MM.1S (cell line): ENCODE results near the gene CLEC3A.

Experiments used
- DNase-seq: peaks from one replicate; pipeline ENCODE4 v3.0.0-alpha.2; 2015
- H2AFZ ChIP-seq: fragments of 300-600 bp; sonication (generic); 2 replicates; pipeline ENCODE4 v1.6.0; 2016; ENCODE audit warnings: antibody characterized with exemption, low read length
- H3F3A ChIP-seq: fragments of 300-600 bp; sonication (generic); 2 replicates; pipeline ENCODE4 v1.6.1; 2016; ENCODE audit warnings: mild to moderate bottlenecking, antibody characterized with exemption, low read length, moderate library complexity, mixed read lengths; ENCODE audit not compliant: insufficient read depth
- H3K27ac ChIP-seq: fragments of 300-600 bp; sonication (generic); 2 replicates; pipeline ENCODE4 v1.5.1; 2016; ENCODE audit warnings: mild to moderate bottlenecking, low read length
- H3K27me3 ChIP-seq: fragments of 300-600 bp; sonication (generic); replicated peaks from 2 replicates; pipeline ENCODE4 v1.6.0; 2016; ENCODE audit warnings: low read length; ENCODE audit not compliant: insufficient read depth
- H3K36me3 ChIP-seq: fragments of 300-600 bp; sonication (generic); replicated peaks from 2 replicates; pipeline ENCODE4 v1.6.1; 2016; ENCODE audit warnings: mild to moderate bottlenecking, low read length, mixed read lengths; ENCODE audit not compliant: insufficient read depth
- H3K4me1 ChIP-seq: fragments of 300-600 bp; sonication (generic); 2 replicates; pipeline ENCODE4 v1.6.1; 2016; ENCODE audit warnings: low read length, mixed read lengths
- H3K4me2 ChIP-seq: fragments of 300-600 bp; sonication (generic); 2 replicates; pipeline ENCODE4 v1.6.0; 2016; ENCODE audit warnings: low read depth, low read length
- H3K4me3 ChIP-seq: fragments of 300-600 bp; sonication (generic); 2 replicates; pipeline ENCODE4 v1.5.1; 2016; ENCODE audit warnings: low read length, mixed read lengths
- H3K79me2 ChIP-seq: fragments of 300-600 bp; sonication (generic); 2 replicates; pipeline ENCODE4 v1.6.1; 2016; ENCODE audit warnings: mixed run types, low read length, mixed read lengths
- H3K9ac ChIP-seq: fragments of 300-600 bp; sonication (generic); 2 replicates; pipeline ENCODE4 v1.6.1; 2016; ENCODE audit warnings: low read length, mixed read lengths
- H3K9me2 ChIP-seq: fragments of 300-600 bp; sonication (generic); replicated peaks from 2 replicates; pipeline ENCODE4 v1.6.1; 2016; ENCODE audit warnings: mild to moderate bottlenecking, low read length, mixed read lengths; ENCODE audit not compliant: insufficient read depth
- H3K9me3 ChIP-seq: fragments of 300-600 bp; sonication (generic); replicated peaks from 2 replicates; pipeline ENCODE4 v1.6.1; 2016; ENCODE audit warnings: mild to moderate bottlenecking, low read length, mixed read lengths; ENCODE audit not compliant: insufficient read depth
- H4K20me1 ChIP-seq: fragments of 300-600 bp; sonication (generic); 2 replicates; pipeline ENCODE4 v1.6.1; 2016; ENCODE audit warnings: mild to moderate bottlenecking, low read length, moderate library complexity, mixed read lengths; ENCODE audit not compliant: insufficient read depth
- CTCF ChIP-seq: fragments of 300-600 bp; sonication (generic); IDR thresholded peaks from 2 replicates; pipeline ENCODE4 v1.5.1; 2016; ENCODE audit warnings: antibody characterized with exemption, low read length, mixed read lengths
- EZH2 ChIP-seq: fragments of 300-600 bp; sonication (generic); optimal IDR thresholded peaks from 2 replicates; pipeline ENCODE3; 2017; ENCODE audit warnings: low read depth, mild to moderate bottlenecking, antibody characterized with exemption, low read length, mixed read lengths
- EZH2phosphoT487 ChIP-seq: fragments of 300-600 bp; sonication (generic); IDR thresholded peaks from 2 replicates; pipeline ENCODE4 v1.6.1; 2018; ENCODE audit warnings: antibody characterized with exemption, low read length

CLEC3A gene

GRCh38 chr16:77977339-77977738 is 45.0 kb upstream of the CLEC3A start:
- no peaks in the 10 kb centered on the region for H3K36me3 ChIP-seq
- TF ChIP-seq EZH2phosphoT487, result no peak
- TF ChIP-seq EZH2, result no peak
- TF ChIP-seq CTCF, result no peak

GRCh38 chr16:77985111-77985510 is 37.2 kb upstream of the CLEC3A start:
- Histone ChIP-seq H3K4me2 (no peak overlapping the region), H3K27me3 (no peaks in the 10 kb centered on the region), H3K27ac (no peak overlapping the region), H3F3A (no peaks in the 10 kb centered on the region), H3K4me1 (no peaks in the 10 kb centered on the region), H3K9me3 (no peaks in the 10 kb centered on the region), H3K4me3 (no peak overlapping the region), H3K9ac (no peak overlapping the region), H4K20me1 (no peaks in the 10 kb centered on the region), H3K9me2 (no peaks in the 10 kb centered on the region), H3K36me3 (no peaks in the 10 kb centered on the region), H3K79me2 (no peaks in the 10 kb centered on the region), H2AFZ (no peak overlapping the region)
- TF ChIP-seq CTCF, result no peak
- no peak for TF ChIP-seq EZH2
- no peak for TF ChIP-seq EZH2phosphoT487
- DNase-seq, result no peak

More at GRCh38 chr16:77977339-77977738, 45.0 kb upstream of the CLEC3A start:
- H3K9me2 ChIP-seq, result no peaks in the 10 kb centered on the region
- DNase-seq, result no peak
- H3K79me2 ChIP-seq, result no peaks in the 10 kb centered on the region
- H2AFZ ChIP-seq, result no peak overlapping the region
- H3F3A ChIP-seq, result no peaks in the 10 kb centered on the region
- H3K9ac ChIP-seq, result no peak overlapping the region
- H3K4me2 ChIP-seq, result no peak overlapping the region
- no peaks in the 10 kb centered on the region for H3K9me3 ChIP-seq
- no peak overlapping the region for H3K27ac ChIP-seq
- H3K4me1 ChIP-seq, result no peaks in the 10 kb centered on the region
- H4K20me1 ChIP-seq, result no peaks in the 10 kb centered on the region
- no peaks in the 10 kb centered on the region for H3K27me3 ChIP-seq
- no peak overlapping the region for H3K4me3 ChIP-seq

- Histone ChIP-seq H3F3A (no peaks in the 10 kb centered on the region), H3K4me1 (no peaks in the 10 kb centered on the region), H3K36me3 (no peaks in the 10 kb centered on the region), H4K20me1 (no peaks in the 10 kb centered on the region), H3K9me2 (no peaks in the 10 kb centered on the region), H2AFZ (no peak overlapping the region), H3K9me3 (no peaks in the 10 kb centered on the region), H3K27ac (no peak overlapping the region), H3K4me2 (no peak overlapping the region), H3K4me3 (no peak overlapping the region), H3K9ac (no peak overlapping the region), H3K27me3 (no peaks in the 10 kb centered on the region), H3K79me2 (no peaks in the 10 kb centered on the region)
- DNase-seq, result no peak
- no peak for TF ChIP-seq CTCF
- TF ChIP-seq EZH2phosphoT487, result no peak
- no peak for TF ChIP-seq EZH2
Measured at GRCh38 chr16:77986011-77986740, 36.2 kb upstream of the CLEC3A start.
